ENCODE measurements around the gene CCDC14. TPM values are rescaled to one million over a fixed set of nuclear protein-coding genes. Genes with fewer than 3 reads are reported as not detected.

CCDC14 gene
- total RNA-seq, 1 donor from 2014 or later: 37.3 TPM

DNA sequence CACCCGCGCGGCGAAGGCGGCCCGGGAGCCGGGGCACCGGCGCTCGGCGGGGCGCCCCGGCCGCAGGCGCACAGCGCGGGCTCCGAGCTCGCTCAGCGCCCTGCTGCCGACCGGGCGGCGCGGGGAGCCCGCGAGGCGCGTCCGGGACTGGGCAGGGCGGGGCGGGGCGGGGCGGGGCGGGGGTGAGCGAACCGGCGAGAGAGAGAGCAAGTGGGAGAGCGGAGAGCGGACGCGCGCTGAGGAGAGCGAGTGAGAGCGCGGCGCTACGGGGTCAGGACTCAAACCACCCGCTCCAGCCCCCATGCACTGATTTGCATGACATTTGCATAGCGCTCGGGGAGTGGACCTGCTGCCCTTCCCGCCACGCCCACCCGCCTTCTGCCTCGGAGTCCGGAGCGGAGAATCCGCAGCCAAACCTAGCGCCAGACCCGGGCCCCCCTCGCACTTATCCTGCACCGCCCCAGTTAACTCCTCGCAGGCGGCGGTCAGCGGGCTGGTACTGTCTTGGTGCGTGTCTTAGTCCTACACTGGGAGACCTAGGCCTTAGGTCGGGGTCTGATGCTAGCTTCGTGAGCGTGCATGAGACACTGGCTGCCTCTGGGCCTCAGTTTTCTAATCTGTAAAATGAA is 76.7 kb downstream of the CCDC14 start, which contains the start of gene MYLK:
MYLK (minus strand) TSS at position 130 of the 629 bp plus-strand sequence. CDS start 90,491 bp downstream, outside the sequence.
- H3K27me3 Mint-ChIP-seq (ENCODE audit: insufficient read depth): peaks cover 55% of the 10 kb centered on the region
- intact Hi-C loops (cut with micrococcal nuclease): loop anchor here (1.0 to 10.0 kb wide), 2 partner anchors 76 to 300 kb away; partner anchors contain the start of gene HACD2

DNA sequence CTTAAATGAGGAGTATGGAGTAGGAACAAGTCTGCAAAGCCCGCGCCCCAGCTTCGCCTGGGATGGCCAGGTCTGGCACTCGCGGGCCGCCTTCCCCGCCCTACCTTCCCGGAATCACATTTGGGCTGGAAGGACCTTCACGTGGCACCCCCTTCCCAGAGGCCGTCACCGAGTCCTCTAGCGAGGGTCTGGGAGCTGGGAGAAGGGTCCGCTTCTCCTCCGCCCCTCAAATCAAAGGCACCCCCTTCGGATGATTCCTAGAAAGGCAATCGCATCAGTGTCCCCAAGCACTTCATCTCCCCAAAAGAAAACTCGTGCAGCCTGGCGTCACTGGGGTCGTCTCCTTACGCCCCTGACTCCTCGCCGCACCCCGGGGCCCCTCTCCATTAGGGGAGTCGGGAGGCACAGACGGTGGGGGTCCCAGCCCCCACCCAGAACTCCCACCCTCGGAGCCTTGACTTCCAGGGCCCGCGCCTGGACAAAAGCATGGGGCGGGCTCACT is 77.3 kb downstream of the CCDC14 start:
- Mint-ChIP-seq H3K9me3 (no peaks in the 10 kb centered on the region), H3K36me3 (ENCODE audit: low read depth) (no peaks in the 10 kb centered on the region), H3K27ac (no peak overlapping the region)

More for the DNA sequence above, 76.7 kb downstream of the CCDC14 start, which contains the start of gene MYLK:
- Mint-ChIP-seq H3K4me3 (peak within 1 kb of the TSS; percentile 79), H3K27ac (no peak within 1 kb of the TSS), H3K36me3 (ENCODE audit: low read depth) (no peaks in the 10 kb centered on the region), H3K4me1 (ENCODE audit: low read depth) (peaks cover 13% of the 10 kb centered on the region), H3K9me3 (no peaks in the 10 kb centered on the region)
- peak; percentile 49 for DNase-seq (ENCODE audit: low spot score)

DNA sequence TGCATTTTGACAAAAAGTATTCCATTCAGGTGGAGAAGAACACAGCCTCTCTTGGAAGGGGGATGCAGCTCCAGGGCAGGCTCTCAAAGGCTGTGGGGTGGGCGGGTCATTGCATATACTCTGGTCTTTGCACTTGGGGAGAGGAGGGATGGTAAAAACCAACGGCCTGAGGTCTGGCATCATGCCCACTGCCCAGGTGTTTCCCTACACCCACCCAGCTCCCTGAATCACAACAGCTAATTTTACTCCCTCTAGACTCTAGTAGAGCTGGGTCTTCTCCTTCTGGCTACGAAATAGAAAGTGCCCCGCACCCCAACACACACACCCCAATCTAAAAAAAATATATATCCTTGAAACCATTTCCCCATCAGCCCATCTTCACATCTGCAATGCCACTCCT is 77.9 kb downstream of the CCDC14 start:
- intact Hi-C loops (cut with micrococcal nuclease): loop anchor here (10.0 kb wide), 1 partner anchor 298 kb away; the partner anchor contains the start of gene HACD2
- Mint-ChIP-seq H3K27me3 (ENCODE audit: insufficient read depth) (peaks cover 49% of the 10 kb centered on the region), H3K4me3 (peak overlapping the region; percentile 67), H3K36me3 (ENCODE audit: low read depth) (no peaks in the 10 kb centered on the region), H3K9me3 (no peaks in the 10 kb centered on the region), H3K27ac (no peak overlapping the region), H3K4me1 (ENCODE audit: low read depth) (peaks cover 13% of the 10 kb centered on the region)
- no peak for DNase-seq (ENCODE audit: low spot score)

More for the DNA sequence above, 77.3 kb downstream of the CCDC14 start:
- no peak for DNase-seq (ENCODE audit: low spot score)
- intact Hi-C loops (cut with micrococcal nuclease): loop anchor here (1.0 to 10.0 kb wide), 2 partner anchors 77 to 299 kb away; partner anchors contain the start of gene HACD2
- Mint-ChIP-seq H3K27me3 (ENCODE audit: insufficient read depth) (peaks cover 54% of the 10 kb centered on the region), H3K4me1 (ENCODE audit: low read depth) (peaks cover 13% of the 10 kb centered on the region), H3K4me3 (peak overlapping the region; percentile 67)

DNA sequence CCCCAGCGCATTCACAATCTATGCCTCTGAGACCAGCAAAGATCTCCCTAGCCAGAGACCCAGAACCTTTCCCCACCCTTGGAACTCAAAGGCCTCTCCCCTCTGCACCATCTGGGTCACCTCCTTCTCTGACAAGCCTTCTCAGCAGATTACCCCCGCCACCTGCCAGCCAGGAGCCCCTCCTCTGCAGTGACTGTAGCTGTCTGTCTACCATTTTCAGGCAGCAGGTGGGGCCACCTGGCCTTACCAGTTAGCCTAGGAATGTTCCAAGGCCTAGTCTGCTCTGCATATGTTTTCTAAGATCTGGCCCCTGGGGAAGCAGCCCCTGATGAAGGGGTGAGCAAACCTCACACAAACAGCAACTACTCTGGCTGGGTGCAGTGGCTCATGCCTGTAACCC is 79.3 kb downstream of the CCDC14 start:
- Mint-ChIP-seq H3K4me1 (ENCODE audit: low read depth) (peaks cover 13% of the 10 kb centered on the region), H3K27ac (no peak overlapping the region), H3K9me3 (no peaks in the 10 kb centered on the region), H3K36me3 (ENCODE audit: low read depth) (no peaks in the 10 kb centered on the region), H3K27me3 (ENCODE audit: insufficient read depth) (peaks cover 41% of the 10 kb centered on the region), H3K4me3 (no peak overlapping the region)
- DNase-seq (ENCODE audit: low spot score): no peak
- intact Hi-C loops (cut with micrococcal nuclease): loop anchor here (10.0 kb wide), 1 partner anchor 297 kb away; the partner anchor contains the start of gene HACD2

DNA sequence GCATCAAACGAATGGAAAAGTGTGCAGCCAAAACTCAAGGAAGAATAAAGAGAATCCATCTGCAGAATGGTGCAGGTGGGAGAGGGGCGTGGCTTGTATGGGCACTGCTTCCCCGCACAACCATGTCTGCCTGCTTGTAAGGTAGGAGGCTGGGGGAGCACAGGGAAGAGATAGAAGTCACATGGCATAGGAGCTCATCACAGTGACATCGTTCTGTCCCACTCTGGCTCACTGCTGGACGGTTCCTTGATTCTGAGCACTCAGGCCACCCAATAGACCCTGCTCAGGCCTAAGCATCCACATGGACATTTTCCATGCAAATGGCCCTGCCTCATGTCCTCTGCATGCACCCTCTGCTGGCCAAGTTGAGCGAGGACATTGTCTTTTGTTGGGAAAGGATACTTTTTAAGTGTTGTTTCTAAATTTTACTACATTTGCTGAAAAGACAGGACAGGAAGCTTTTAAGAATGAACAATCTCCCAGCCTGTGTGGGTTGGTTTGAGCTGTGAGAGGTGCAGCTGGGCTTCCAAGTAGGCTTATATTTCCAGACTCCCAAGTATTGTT is 79.9 kb downstream of the CCDC14 start:
- Mint-ChIP-seq H3K27me3 (ENCODE audit: insufficient read depth) (peaks cover 36% of the 10 kb centered on the region), H3K36me3 (ENCODE audit: low read depth) (no peaks in the 10 kb centered on the region), H3K4me1 (ENCODE audit: low read depth) (peaks cover 13% of the 10 kb centered on the region), H3K4me3 (no peak overlapping the region), H3K9me3 (no peaks in the 10 kb centered on the region), H3K27ac (no peak overlapping the region)
- DNase-seq (ENCODE audit: low spot score): no peak
- intact Hi-C loops (cut with micrococcal nuclease): loop anchor here (10.0 kb wide), 1 partner anchor 296 kb away; the partner anchor contains the start of gene HACD2

DNA sequence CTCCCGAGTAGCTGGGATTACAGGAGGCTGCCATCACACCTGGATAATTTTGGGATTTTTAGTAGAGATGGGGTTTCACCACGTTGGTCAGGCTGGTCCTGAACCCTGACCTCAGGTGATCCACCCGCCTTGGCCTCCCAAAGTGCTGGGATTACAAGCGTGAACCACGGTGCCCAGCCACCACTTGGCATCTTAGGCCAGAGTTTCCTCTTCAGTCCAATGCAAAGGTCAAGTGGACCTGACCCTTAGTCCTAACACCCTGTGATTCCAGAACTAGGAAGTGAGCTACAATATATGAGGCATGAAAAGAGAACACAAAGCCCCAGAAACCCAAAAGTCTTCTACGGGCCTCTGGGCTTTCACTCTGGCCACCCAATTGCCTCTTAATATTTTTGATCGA is 82.2 kb downstream of the CCDC14 start:
- peaks cover 8% of the 10 kb centered on the region for H3K4me1 Mint-ChIP-seq (ENCODE audit: low read depth)
- intact Hi-C loops (cut with micrococcal nuclease): no loop called here
- H3K27me3 Mint-ChIP-seq (ENCODE audit: insufficient read depth): peaks cover 30% of the 10 kb centered on the region
- H3K27ac Mint-ChIP-seq: no peak overlapping the region
- no peak overlapping the region for H3K4me3 Mint-ChIP-seq
- H3K9me3 Mint-ChIP-seq: no peaks in the 10 kb centered on the region
- DNase-seq (ENCODE audit: low spot score): no peak
- H3K36me3 Mint-ChIP-seq (ENCODE audit: low read depth): no peaks in the 10 kb centered on the region

DNA sequence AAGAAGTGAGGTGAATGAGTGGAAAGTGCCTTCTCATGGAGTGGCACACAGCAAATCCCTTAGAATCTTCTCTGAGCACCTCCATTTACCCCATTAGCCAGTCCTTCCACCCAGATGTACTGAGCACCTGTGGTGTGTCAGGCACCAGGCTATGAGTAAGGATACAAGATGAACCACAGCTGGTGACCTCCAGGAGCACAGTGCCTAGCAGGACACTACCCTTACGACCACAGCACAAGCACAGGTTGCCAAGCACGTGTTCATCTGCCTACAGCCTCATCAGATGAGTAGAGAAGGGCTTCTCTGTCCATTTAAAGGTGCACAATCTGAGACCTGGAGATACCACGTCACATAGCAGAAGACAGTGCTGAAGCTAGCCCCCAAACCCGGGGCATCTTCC is 83.1 kb downstream of the CCDC14 start:
- Mint-ChIP-seq H3K27ac (no peak overlapping the region), H3K27me3 (ENCODE audit: insufficient read depth) (peaks cover 24% of the 10 kb centered on the region), H3K4me1 (ENCODE audit: low read depth) (peaks cover under 1% of the 10 kb centered on the region), H3K36me3 (ENCODE audit: low read depth) (no peaks in the 10 kb centered on the region), H3K4me3 (no peak overlapping the region), H3K9me3 (no peaks in the 10 kb centered on the region)
- no peak for DNase-seq (ENCODE audit: low spot score)
- intact Hi-C loops (cut with micrococcal nuclease): no loop called here

DNA sequence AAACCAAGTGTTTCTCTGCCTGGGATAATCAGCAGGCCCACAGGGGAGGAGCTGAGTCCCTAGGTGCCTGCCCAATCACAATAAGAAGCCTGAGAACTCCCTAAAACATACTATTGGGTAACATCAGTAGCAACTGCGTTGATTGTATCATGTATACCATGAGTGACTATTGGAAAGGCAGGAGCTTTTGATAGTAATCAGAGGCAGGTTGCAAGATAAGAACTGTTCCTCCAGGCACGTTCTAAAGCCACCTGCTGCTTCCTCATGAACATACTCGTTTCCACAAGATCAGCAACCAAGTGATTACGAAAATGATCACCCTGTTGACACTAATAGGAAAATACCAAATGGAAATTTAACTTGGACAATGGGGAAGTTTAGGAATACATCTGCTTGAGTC is 83.6 kb downstream of the CCDC14 start:
- Mint-ChIP-seq H3K9me3 (no peaks in the 10 kb centered on the region), H3K36me3 (ENCODE audit: low read depth) (no peaks in the 10 kb centered on the region)
- intact Hi-C loops (cut with micrococcal nuclease): no loop called here

DNA sequence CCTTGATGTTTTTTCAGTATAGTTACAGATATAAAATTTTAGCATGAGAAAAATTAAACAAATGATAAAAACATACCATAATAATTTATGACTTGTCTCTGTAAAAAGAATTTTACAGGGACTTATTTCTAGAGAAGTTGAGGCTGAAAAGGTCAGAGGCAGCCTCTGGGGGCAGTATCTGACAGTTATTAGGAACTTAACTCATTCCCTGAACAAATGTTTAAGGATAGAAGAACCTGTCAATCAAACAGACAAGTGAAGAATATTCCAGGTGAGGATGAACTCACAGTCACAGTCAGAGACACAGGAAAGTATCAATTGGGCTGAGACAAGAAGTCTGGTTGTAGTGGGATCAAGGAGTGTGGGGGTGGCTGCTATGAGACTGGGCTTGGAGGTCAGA is 84.2 kb downstream of the CCDC14 start:
- Mint-ChIP-seq H3K27me3 (ENCODE audit: insufficient read depth) (peaks cover 19% of the 10 kb centered on the region), H3K4me3 (no peak overlapping the region), H3K36me3 (ENCODE audit: low read depth) (no peaks in the 10 kb centered on the region), H3K27ac (no peak overlapping the region), H3K4me1 (ENCODE audit: low read depth) (no peaks in the 10 kb centered on the region), H3K9me3 (no peaks in the 10 kb centered on the region)
- DNase-seq (ENCODE audit: low spot score): no peak
- intact Hi-C loops (cut with micrococcal nuclease): no loop called here

More for the DNA sequence above, 83.6 kb downstream of the CCDC14 start:
- Mint-ChIP-seq H3K27ac (no peak overlapping the region), H3K27me3 (ENCODE audit: insufficient read depth) (peaks cover 19% of the 10 kb centered on the region), H3K4me3 (no peak overlapping the region), H3K4me1 (ENCODE audit: low read depth) (no peaks in the 10 kb centered on the region)
- DNase-seq (ENCODE audit: low spot score): no peak

DNA sequence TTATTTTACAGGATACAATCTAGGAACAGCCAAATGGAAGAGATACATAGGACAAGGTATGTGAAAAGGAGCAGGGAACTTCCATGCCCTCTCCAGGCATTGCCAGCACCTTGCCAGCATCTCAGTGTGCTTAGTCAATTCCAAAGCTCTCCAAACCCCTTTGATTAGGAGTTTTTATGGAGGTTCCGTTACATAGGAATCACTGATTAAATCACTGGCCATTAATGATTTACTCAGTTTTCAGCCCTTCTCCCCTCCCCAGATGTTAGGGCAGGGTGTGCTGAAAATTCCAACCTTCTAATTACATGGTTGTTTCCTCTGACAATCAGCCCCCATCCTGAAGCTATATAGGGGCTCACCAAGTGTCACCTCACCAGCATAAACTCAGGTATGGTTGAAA is 88.4 kb downstream of the CCDC14 start:
- Mint-ChIP-seq H3K4me1 (ENCODE audit: low read depth) (no peaks in the 10 kb centered on the region), H3K4me3 (no peak overlapping the region)
- intact Hi-C loops (cut with micrococcal nuclease): no loop called here

DNA sequence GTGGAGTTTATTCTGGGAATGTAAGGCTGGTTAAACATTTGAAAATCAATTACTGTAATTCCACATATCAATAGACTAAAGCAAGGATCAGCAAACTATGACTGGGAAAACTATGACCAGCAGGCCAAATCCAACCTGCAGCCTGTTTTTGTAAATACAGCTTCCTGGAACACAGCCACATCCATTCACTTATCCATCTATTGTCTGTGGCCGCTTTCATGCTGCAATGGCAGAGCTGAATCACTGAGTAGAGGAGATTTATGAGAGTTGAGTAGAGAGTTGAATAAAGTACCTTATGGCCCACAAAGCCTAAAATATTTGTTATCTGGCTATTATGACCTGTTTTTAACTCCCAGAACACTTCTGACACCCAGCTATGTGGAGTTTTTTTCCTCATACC is 89.1 kb downstream of the CCDC14 start:
- H3K27ac Mint-ChIP-seq: no peak overlapping the region
- peaks cover 17% of the 10 kb centered on the region for H3K27me3 Mint-ChIP-seq (ENCODE audit: insufficient read depth)
- H3K36me3 Mint-ChIP-seq (ENCODE audit: low read depth): no peaks in the 10 kb centered on the region
- no peaks in the 10 kb centered on the region for H3K9me3 Mint-ChIP-seq
- H3K4me3 Mint-ChIP-seq: no peak overlapping the region
- intact Hi-C loops (cut with micrococcal nuclease): no loop called here
- DNase-seq (ENCODE audit: low spot score): no peak
- H3K4me1 Mint-ChIP-seq (ENCODE audit: low read depth): no peaks in the 10 kb centered on the region

More for the DNA sequence above, 88.4 kb downstream of the CCDC14 start:
- Mint-ChIP-seq H3K36me3 (ENCODE audit: low read depth) (no peaks in the 10 kb centered on the region), H3K27me3 (ENCODE audit: insufficient read depth) (peaks cover 14% of the 10 kb centered on the region), H3K27ac (no peak overlapping the region), H3K9me3 (no peaks in the 10 kb centered on the region)
- no peak for DNase-seq (ENCODE audit: low spot score)

DNA sequence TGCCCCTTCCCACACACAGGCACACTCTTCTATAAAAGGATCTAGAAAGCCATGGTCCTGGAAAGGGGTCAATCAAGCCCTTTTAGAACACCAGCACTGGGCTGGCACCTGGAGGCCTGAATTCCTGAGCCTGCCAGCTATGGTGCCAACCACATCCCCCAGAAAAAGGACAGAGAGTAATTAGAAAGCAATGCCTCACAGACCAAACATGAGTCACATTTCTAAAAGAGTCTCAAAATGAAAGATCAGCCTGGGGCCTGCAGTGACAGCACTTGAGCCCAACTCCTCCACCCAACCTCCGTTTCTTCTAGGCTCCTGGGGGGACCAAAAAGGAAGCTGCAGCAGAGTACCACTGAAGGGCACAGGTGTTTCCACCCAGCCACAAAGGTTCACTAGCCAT is 91.0 kb downstream of the CCDC14 start:
- intact Hi-C loops (cut with micrococcal nuclease): no loop called here
- no peaks in the 10 kb centered on the region for H3K4me1 Mint-ChIP-seq (ENCODE audit: low read depth)
- peaks cover 15% of the 10 kb centered on the region for H3K27me3 Mint-ChIP-seq (ENCODE audit: insufficient read depth)
- DNase-seq (ENCODE audit: low spot score): no peak
- no peak overlapping the region for H3K27ac Mint-ChIP-seq
- H3K9me3 Mint-ChIP-seq: no peaks in the 10 kb centered on the region
- H3K36me3 Mint-ChIP-seq (ENCODE audit: low read depth): no peaks in the 10 kb centered on the region
- H3K4me3 Mint-ChIP-seq: no peak overlapping the region

DNA sequence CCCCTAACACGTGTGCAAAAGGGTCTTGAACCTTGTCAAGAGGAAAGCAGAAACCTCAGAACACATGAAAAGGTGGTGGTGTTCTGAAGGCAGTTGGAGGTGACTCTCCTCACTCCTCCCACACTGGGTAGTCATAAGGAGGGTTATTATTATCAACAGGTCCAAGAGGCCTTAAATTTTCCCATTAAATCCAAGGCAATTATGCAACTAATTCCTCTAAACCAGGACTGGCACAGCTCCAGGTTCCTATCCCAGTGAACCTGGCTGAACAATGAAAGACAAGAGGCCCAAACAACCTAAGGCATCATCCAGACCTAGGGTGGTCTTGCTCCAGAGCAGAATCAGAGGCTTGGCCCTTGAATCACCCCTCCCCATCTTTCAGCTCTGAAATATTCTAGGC is 91.9 kb downstream of the CCDC14 start:
- DNase-seq (ENCODE audit: low spot score): no peak
- no peak overlapping the region for H3K27ac Mint-ChIP-seq
- intact Hi-C loops (cut with micrococcal nuclease): no loop called here
- H3K27me3 Mint-ChIP-seq (ENCODE audit: insufficient read depth): peaks cover 9% of the 10 kb centered on the region
- H3K36me3 Mint-ChIP-seq (ENCODE audit: low read depth): no peaks in the 10 kb centered on the region
- no peaks in the 10 kb centered on the region for H3K9me3 Mint-ChIP-seq
- no peaks in the 10 kb centered on the region for H3K4me1 Mint-ChIP-seq (ENCODE audit: low read depth)
- H3K4me3 Mint-ChIP-seq: no peak overlapping the region

Data from activated T-helper 1 cell treated with anti-CD3 and anti-CD28 coated beads, Interleukin-12 subunit alpha, Interleukin-12 subunit beta, Interleukin-2, Interleukin-4 antibody, amounts not matched to agents 30 ng/mL and 10 ng/mL and 1 ng/mL, durations not matched to agents 14 hours and 24 hours and 36 hours (primary cell).